HAP-1 (cell line): Measurements from ENCODE around the gene RFXANK.
"Not testable (repeated sequence)": the region's sequence is repeated elsewhere in the genome, so short reads cannot be mapped to it uniquely, and the experiment has no call there.

Experiments used
- DNase-seq, 2 experiments: peaks; one replicate each; pipeline ENCODE4 v3.0.0-alpha.2; 2016 to 2020; ENCODE audit warnings: low spot score in 2 of 2
- H3K27me3 ChIP-seq: fragments of 250-450 bp; sonication (Bioruptor Pico); 2 replicates; pipeline ENCODE4 v1.5.1; 2020; ENCODE audit warnings: low read depth, mild to moderate bottlenecking, moderate library complexity
- H3K36me3 ChIP-seq: fragments of 250-450 bp; sonication (Bioruptor Pico); replicated peaks from 2 replicates; pipeline ENCODE4 v1.5.1; 2020; ENCODE audit warnings: mild to moderate bottlenecking
- H3K4me1 ChIP-seq: fragments of 250-450 bp; sonication (Bioruptor Pico); 2 replicates; pipeline ENCODE4 v1.5.1; 2020; ENCODE audit warnings: mild to moderate bottlenecking
- H3K4me3 ChIP-seq: fragments of 250-450 bp; sonication (Bioruptor Pico); 2 replicates; pipeline ENCODE4 v1.5.1; 2020; ENCODE audit warnings: mild to moderate bottlenecking, moderate library complexity
- H3K9me3 ChIP-seq: fragments of 250-450 bp; sonication (Bioruptor Pico); 2 replicates; pipeline ENCODE4 v1.5.1; 2020; ENCODE audit warnings: mild to moderate bottlenecking, moderate library complexity
- in situ Hi-C: fragments of 300-500 bp; cut with MboI; formaldehyde crosslinking; loops from 3 replicates; pipeline ENCODE4 v1.14.3; 2020; ENCODE audit warnings: low sequenced_read_pairs, inconsistent platforms, mixed read lengths

The RFXANK gene

GRCh38 chr19:19157808-19158207, 34.2 kb upstream of the RFXANK start:
- Histone ChIP-seq H3K4me3 (no peak overlapping the region), H3K27me3 (no peaks in the 10 kb centered on the region), H3K4me1 (no peaks in the 10 kb centered on the region), H3K36me3 (no peaks in the 10 kb centered on the region), H3K9me3 (no peaks in the 10 kb centered on the region)
- DNase-seq = no peak
- in situ Hi-C loops = no loop called here

- no peaks in the 10 kb centered on the region for H3K36me3 ChIP-seq
- no peaks in the 10 kb centered on the region for H3K4me1 ChIP-seq
- H3K9me3 ChIP-seq = no peaks in the 10 kb centered on the region
- no peaks in the 10 kb centered on the region for H3K27me3 ChIP-seq
- DNase-seq = no peak
- H3K4me3 ChIP-seq = no peak overlapping the region
- in situ Hi-C loops = no loop called here
Observed at GRCh38 chr19:19159534-19159933, 32.5 kb upstream of the RFXANK start.

- DNase-seq = no peak
- H3K27me3 ChIP-seq = no peaks in the 10 kb centered on the region
- H3K4me1 ChIP-seq = no peaks in the 10 kb centered on the region
- no peaks in the 10 kb centered on the region for H3K36me3 ChIP-seq
- in situ Hi-C loops = no loop called here
- H3K9me3 ChIP-seq = no peaks in the 10 kb centered on the region
- no peak overlapping the region for H3K4me3 ChIP-seq
Observed at GRCh38 chr19:19160461-19161035, 31.5 kb upstream of the RFXANK start.

GRCh38 chr19:19162495-19162894, 29.6 kb upstream of the RFXANK start:
- Histone ChIP-seq H3K4me3 (no peak overlapping the region), H3K36me3 (no peaks in the 10 kb centered on the region), H3K27me3 (no peaks in the 10 kb centered on the region), H3K4me1 (no peaks in the 10 kb centered on the region), H3K9me3 (no peaks in the 10 kb centered on the region)
- in situ Hi-C loops = no loop called here
- no peak for DNase-seq

- no peaks in the 10 kb centered on the region for H3K27me3 ChIP-seq
- no peaks in the 10 kb centered on the region for H3K9me3 ChIP-seq
- H3K4me1 ChIP-seq = no peaks in the 10 kb centered on the region
- no peak for DNase-seq
- H3K4me3 ChIP-seq = no peak overlapping the region
- no peaks in the 10 kb centered on the region for H3K36me3 ChIP-seq
- in situ Hi-C loops = no loop called here
Observed at GRCh38 chr19:19165396-19165795, 26.7 kb upstream of the RFXANK start.

- Histone ChIP-seq H3K27me3 (no peaks in the 10 kb centered on the region), H3K9me3 (no peaks in the 10 kb centered on the region), H3K36me3 (no peaks in the 10 kb centered on the region), H3K4me3 (no peak overlapping the region), H3K4me1 (no peaks in the 10 kb centered on the region)
- no peak for DNase-seq
- in situ Hi-C loops = no loop called here
Observed at GRCh38 chr19:19167612-19168011, 24.4 kb upstream of the RFXANK start.

GRCh38 chr19:19169236-19170052, 22.6 kb upstream of the RFXANK start:
- H3K4me1 ChIP-seq = no peaks in the 10 kb centered on the region
- H3K9me3 ChIP-seq = no peaks in the 10 kb centered on the region
- no peak for DNase-seq
- in situ Hi-C loops = no loop called here
- no peaks in the 10 kb centered on the region for H3K36me3 ChIP-seq
- H3K27me3 ChIP-seq = no peaks in the 10 kb centered on the region
- no peak overlapping the region for H3K4me3 ChIP-seq

GRCh38 chr19:19170053-19170872, 21.8 kb upstream of the RFXANK start, which contains the start of gene MEF2B:
TSS of gene MEF2B (minus strand) at chr19:19170263. CDS start at chr19:19150735, 19,528 bp downstream.
- H3K4me1 ChIP-seq = no peaks in the 10 kb centered on the region; the same call in 1 of the 2 replicates
- no peaks in the 10 kb centered on the region for H3K27me3 ChIP-seq
- in situ Hi-C loops = no loop called here
- H3K4me3 ChIP-seq = no peak within 1 kb of the TSS
- no peaks in the 10 kb centered on the region for H3K36me3 ChIP-seq
- DNase-seq = peak in 1 of 2 experiments; percentile 49
- no peaks in the 10 kb centered on the region for H3K9me3 ChIP-seq

- no peak for DNase-seq
- Histone ChIP-seq H3K36me3 (no peaks in the 10 kb centered on the region), H3K4me3 (no peak overlapping the region), H3K4me1 (no peaks in the 10 kb centered on the region; the same call in 1 of the 2 replicates), H3K9me3 (no peaks in the 10 kb centered on the region), H3K27me3 (no peaks in the 10 kb centered on the region)
- in situ Hi-C loops = no loop called here
Observed at GRCh38 chr19:19170873-19171672, 21.0 kb upstream of the RFXANK start.

- DNase-seq = no peak
- no peaks in the 10 kb centered on the region; the same call in 1 of the 2 replicates for H3K4me1 ChIP-seq
- in situ Hi-C loops = no loop called here
- no peaks in the 10 kb centered on the region for H3K36me3 ChIP-seq
- no peak overlapping the region for H3K4me3 ChIP-seq
- H3K9me3 ChIP-seq = no peaks in the 10 kb centered on the region
- H3K27me3 ChIP-seq = no peaks in the 10 kb centered on the region
Observed at GRCh38 chr19:19171821-19172532, 20.1 kb upstream of the RFXANK start.

- DNase-seq, H3K9me3 ChIP-seq, H3K27me3 ChIP-seq, H3K4me3 ChIP-seq, H3K4me1 ChIP-seq, in situ Hi-C loops, H3K36me3 ChIP-seq: not testable (repeated sequence)
Observed at GRCh38 chr19:19173243-19173642, 18.8 kb upstream of the RFXANK start.

- no peak overlapping the region for H3K4me3 ChIP-seq
- no peaks in the 10 kb centered on the region for H3K27me3 ChIP-seq
- H3K36me3 ChIP-seq = peaks cover 3% of the 10 kb centered on the region; the same call in 1 of the 2 replicates
- no peaks in the 10 kb centered on the region for H3K9me3 ChIP-seq
- in situ Hi-C loops = no loop called here
- H3K4me1 ChIP-seq = no peaks in the 10 kb centered on the region; the same call in 1 of the 2 replicates
- DNase-seq = no peak
Observed at GRCh38 chr19:19176950-19177349, 15.1 kb upstream of the RFXANK start.
